PC-3 (cell line): ENCODE results near the gene BCAR3. TPM values are rescaled to one million over a fixed set of nuclear protein-coding genes. Genes with fewer than 3 reads are reported as not detected.

Experiments used
- ATAC-seq: fragments of 200-7000 bp; cut with Tn5 transposase; 2 replicates; pipeline ENCODE4 v1.9.1; 2020; ENCODE audit warnings: mild to moderate bottlenecking, moderate library complexity
- BruUV-seq: library from RNA; stranded (reverse); fragments of 400-500 nt; replicated peaks from 2 replicates; lab custom pipeline; 2021; lab: Mats Ljungman, UMichigan
- CTCF ChIA-PET: fragments of 300-600 bp; sonication (Branson Sonifier 250); formaldehyde crosslinking; loops from one replicate; lab custom pipeline; 2022; ENCODE audit warnings: antibody characterized with exemption; lab: Charles Lee
- POLR2A ChIA-PET: fragments of 300-600 bp; sonication (Branson Sonifier 250); formaldehyde crosslinking; loops from one replicate; lab custom pipeline; 2022; ENCODE audit warnings: antibody characterized with exemption; ENCODE audit not compliant: unreplicated experiment; lab: Charles Lee
- DNase-seq: peaks from one replicate; pipeline ENCODE4 v3.0.0-alpha.2; 2015
- H2AFZ ChIP-seq: fragments of 300-600 bp; sonication (generic); 2 replicates; pipeline ENCODE4 v1.6.0; 2016; ENCODE audit warnings: antibody characterized with exemption, low read length
- H3F3A ChIP-seq: fragments of 300-600 bp; sonication (generic); one replicate; pipeline ENCODE4 v1.6.0; 2017; ENCODE audit warnings: antibody characterized with exemption, low read length, control low read depth, mild to moderate bottlenecking; ENCODE audit not compliant: unreplicated experiment
- H3K27ac ChIP-seq: fragments of 300-600 bp; sonication (generic); 2 replicates; pipeline ENCODE4 v1.5.1; 2016; ENCODE audit warnings: mild to moderate bottlenecking, low read length
- H3K27me3 ChIP-seq: fragments of 300-600 bp; sonication (generic); 2 replicates; pipeline ENCODE4 v1.6.1; 2016; ENCODE audit warnings: low read length, mixed read lengths
- H3K36me3 ChIP-seq: fragments of 300-600 bp; sonication (generic); 2 replicates; pipeline ENCODE4 v1.6.1; 2016; ENCODE audit warnings: low read depth, mixed run types, low read length, mixed read lengths
- H3K4me1 ChIP-seq: fragments of 300-600 bp; sonication (generic); 2 replicates; pipeline ENCODE4 v1.5.1; 2016; ENCODE audit warnings: low read length; ENCODE audit not compliant: insufficient read depth
- H3K4me2 ChIP-seq: fragments of 300-600 bp; sonication (generic); 2 replicates; pipeline ENCODE4 v1.6.0; 2016; ENCODE audit warnings: low read length
- H3K4me3 ChIP-seq: fragments of 300-600 bp; sonication (generic); 2 replicates; pipeline ENCODE4 v1.5.1; 2016; ENCODE audit warnings: mild to moderate bottlenecking, low read length, mixed read lengths
- H3K79me2 ChIP-seq: fragments of 300-600 bp; sonication (generic); 2 replicates; pipeline ENCODE4 v1.6.1; 2017; ENCODE audit warnings: low read length, mixed read lengths
- H3K9ac ChIP-seq: fragments of 300-600 bp; sonication (generic); 2 replicates; pipeline ENCODE4 v1.6.0; 2016; ENCODE audit warnings: mild to moderate bottlenecking, low read length
- H3K9me2 ChIP-seq: fragments of 300-600 bp; sonication (generic); replicated peaks from 2 replicates; pipeline ENCODE4 v1.6.1; 2016; ENCODE audit warnings: mixed run types, low read length, mixed read lengths
- H3K9me3 ChIP-seq: fragments of 300-600 bp; sonication (generic); 2 replicates; pipeline ENCODE4 v1.6.1; 2016; ENCODE audit warnings: low read length, mixed read lengths
- H4K20me1 ChIP-seq: fragments of 300-600 bp; sonication (generic); 2 replicates; pipeline ENCODE4 v1.6.1; 2016; ENCODE audit warnings: low read length, mixed read lengths
- CTCF ChIP-seq: fragments of 300-600 bp; sonication (generic); conservative IDR thresholded peaks from 2 replicates; pipeline ENCODE4 v1.5.1; 2017; ENCODE audit warnings: antibody characterized with exemption, low read depth, mild to moderate bottlenecking, low read length
- EZH2 ChIP-seq: fragments of 300-600 bp; sonication (generic); IDR thresholded peaks from one replicate; pipeline ENCODE4 v1.6.1; 2017; ENCODE audit warnings: antibody characterized with exemption, mild to moderate bottlenecking, low read length; ENCODE audit not compliant: unreplicated experiment
- EZH2phosphoT487 ChIP-seq: fragments of 300-600 bp; sonication (generic); IDR thresholded peaks from 2 replicates; pipeline ENCODE4 v1.6.1; 2018; ENCODE audit warnings: mild to moderate bottlenecking, antibody characterized with exemption, low read length, borderline replicate concordance
- intact Hi-C: fragments of 100-400 bp; cut with micrococcal nuclease; formaldehyde crosslinking; loops from 2 replicates; pipeline ENCODE4 v1.9.0; 2023
- total RNA-seq: library from RNA; depleted of rRNA; stranded (reverse); fragments of >200 nt; gene quantifications from 2 replicates; pipeline ENCODE4 v1.2.3, GENCODE V29; 2014

Gene BCAR3
- total RNA-seq, 1 experiment from 2014 or later: 171 TPM

- Histone ChIP-seq H3K4me1 (peaks cover 59% of the 10 kb centered on the region), H3K4me3 (no peak overlapping the region), H3K27ac (peak overlapping the region; percentile 99), H4K20me1 (no peaks in the 10 kb centered on the region), H2AFZ (no peak overlapping the region), H3K79me2 (peaks cover 56% of the 10 kb centered on the region), H3K9ac (peak overlapping the region; percentile 93), H3K9me3 (no peaks in the 10 kb centered on the region), H3F3A (peaks cover 3% of the 10 kb centered on the region), H3K36me3 (peaks cover 31% of the 10 kb centered on the region), H3K4me2 (peak overlapping the region; percentile 49; the same call in 1 of the 2 replicates), H3K27me3 (no peaks in the 10 kb centered on the region), H3K9me2 (no peaks in the 10 kb centered on the region)
- BruUV-seq: no TSS peak
- ChIA-PET CTCF (interaction anchor here (0.7 to 1.6 kb wide), 3 partner anchors 9 to 112 kb away, joined by 4 to 5 read pairs (median 5); no protein-coding TSS in a partner anchor), POLR2A (interaction anchor here (0.9 to 1.5 kb wide), 4 partner anchors 9 to 78 kb away, joined by 6 to 8 read pairs (median 6); partner anchors contain the start of gene BCAR3)
- DNase-seq (peak; percentile 99), ATAC-seq (peak; percentile 74)
- TF ChIP-seq EZH2 (no peak), EZH2phosphoT487 (no peak), CTCF (no peak)
- intact Hi-C loops: loop anchor here (1.0 kb wide), 3 partner anchors 8 to 21 kb away; no protein-coding TSS in a partner anchor
These were observed 20.0 kb upstream of the BCAR3 start for GRCh38 chr1:93701629-93702028.

- Histone ChIP-seq H3K79me2 (peaks cover 62% of the 10 kb centered on the region), H3K9ac (peak overlapping the region; percentile 77), H3K36me3 (peaks cover 31% of the 10 kb centered on the region), H3K9me3 (no peaks in the 10 kb centered on the region), H3K4me2 (no peak overlapping the region; the same call in 1 of the 2 replicates), H3K4me1 (peaks cover 53% of the 10 kb centered on the region), H2AFZ (no peak overlapping the region), H3K27ac (peak overlapping the region; percentile 99), H3K4me3 (no peak overlapping the region), H3K27me3 (no peaks in the 10 kb centered on the region), H3K9me2 (no peaks in the 10 kb centered on the region), H3F3A (peaks cover 3% of the 10 kb centered on the region), H4K20me1 (no peaks in the 10 kb centered on the region)
- TF ChIP-seq EZH2: no peak
- no peak for TF ChIP-seq CTCF
- no peak for TF ChIP-seq EZH2phosphoT487
- no peak for DNase-seq
- TSS peak; percentile 8 for BruUV-seq
- no peak for ATAC-seq
- intact Hi-C loops: loop anchor here (1.0 kb wide), 2 partner anchors 20 kb away; no protein-coding TSS in a partner anchor
- POLR2A ChIA-PET: no interaction called here
- CTCF ChIA-PET: no interaction called here
These were observed 19.2 kb upstream of the BCAR3 start for GRCh38 chr1:93700532-93701469.
